Measurements from ENCODE around the gene RAB10.
"Not testable (repeated sequence)": the region's sequence is repeated elsewhere in the genome, so short reads cannot be mapped to it uniquely, and the experiment has no call there.

RAB10 gene

DNA sequence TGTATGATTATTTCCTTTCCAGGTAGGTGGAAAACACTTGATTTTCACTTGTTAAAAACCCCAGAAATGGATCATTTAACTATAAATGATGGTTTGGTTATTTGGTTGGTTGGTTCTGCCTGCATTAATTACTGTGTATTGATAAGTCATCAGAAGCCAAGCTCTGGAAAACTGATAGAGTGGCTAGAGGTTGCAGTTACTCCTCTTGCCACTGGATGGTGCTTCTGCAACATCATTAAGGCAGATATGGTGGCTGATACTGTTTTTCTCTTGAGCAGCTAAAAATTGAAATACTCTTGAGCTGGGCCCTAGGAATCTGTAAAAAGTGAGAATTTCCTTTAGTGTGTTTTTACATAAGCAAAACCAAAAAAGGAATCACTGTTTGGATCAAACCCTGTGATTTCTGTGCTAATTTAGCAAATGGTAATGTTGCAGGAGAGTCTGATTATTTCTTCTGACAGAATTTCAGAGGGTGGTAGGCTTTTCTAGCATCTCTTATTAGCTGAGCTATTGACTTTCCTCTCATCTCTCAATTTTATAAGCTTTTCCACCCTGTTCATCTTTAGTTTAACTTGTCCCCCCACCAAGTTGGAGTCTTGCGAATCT, 54.3 kb downstream of the RAB10 start:
- DNase-seq = peak in 8 of 56 donors; percentile 7 to 61 (median 16)

DNA sequence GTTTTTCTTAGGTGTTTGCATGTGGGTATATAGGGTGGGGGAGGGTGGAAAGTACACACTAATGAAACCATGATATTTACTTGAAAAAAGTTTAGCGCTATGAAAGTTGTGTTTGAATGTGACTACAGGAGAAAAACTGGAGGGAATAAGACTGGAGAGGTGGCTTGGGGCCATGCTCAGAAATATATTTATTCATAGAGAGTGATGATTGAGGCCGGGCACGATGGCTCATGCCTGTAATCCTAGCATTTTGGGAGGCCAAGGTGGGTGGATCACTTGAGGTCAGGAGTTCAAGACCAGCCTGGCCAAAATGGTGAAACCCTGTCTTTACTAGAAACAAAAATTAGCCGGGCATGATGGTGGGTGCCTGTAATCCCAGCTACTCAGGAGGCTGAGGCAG, 55.0 kb downstream of the RAB10 start:
- not testable (repeated sequence) for DNase-seq

DNA sequence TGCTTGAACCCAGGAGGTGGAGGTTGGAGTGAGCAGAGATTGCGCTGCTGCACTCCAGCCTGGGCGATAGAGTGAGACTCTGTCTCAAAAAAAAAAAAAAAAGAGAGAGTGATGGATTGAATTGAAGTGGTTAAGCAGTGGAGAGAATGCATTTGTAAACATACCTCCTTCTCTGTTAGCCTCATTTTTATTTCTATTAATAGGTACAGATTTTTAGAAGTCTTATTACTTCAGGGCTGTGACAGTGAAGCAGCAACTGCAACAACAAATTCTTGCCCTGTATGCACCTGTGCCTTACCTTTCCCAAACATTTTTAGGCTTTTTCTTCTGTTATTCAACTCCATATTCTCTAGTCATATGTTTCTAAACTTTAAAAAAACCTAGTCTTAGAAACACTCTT, 55.5 kb downstream of the RAB10 start:
- DNase-seq = no peak

DNA sequence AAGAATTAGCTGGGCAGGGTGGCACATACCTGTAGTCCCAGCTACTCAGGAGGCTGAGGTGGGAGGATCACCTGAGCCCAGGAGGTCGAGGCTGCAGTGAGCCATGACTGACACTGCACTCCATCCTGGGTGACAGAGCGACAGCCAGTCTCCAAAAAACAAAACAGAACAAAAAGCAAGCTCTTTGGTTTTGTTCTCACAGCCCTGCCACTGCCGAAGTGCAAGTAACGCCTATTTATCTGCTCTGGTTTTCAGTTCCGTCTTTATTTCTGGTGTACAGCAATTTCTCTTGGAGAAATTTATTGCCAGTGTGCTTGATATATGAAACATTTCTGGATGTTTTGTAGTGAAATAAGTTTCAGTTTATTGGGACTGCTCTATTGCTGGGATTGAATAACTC, 61.9 kb downstream of the RAB10 start:
- DNase-seq = no peak

DNA sequence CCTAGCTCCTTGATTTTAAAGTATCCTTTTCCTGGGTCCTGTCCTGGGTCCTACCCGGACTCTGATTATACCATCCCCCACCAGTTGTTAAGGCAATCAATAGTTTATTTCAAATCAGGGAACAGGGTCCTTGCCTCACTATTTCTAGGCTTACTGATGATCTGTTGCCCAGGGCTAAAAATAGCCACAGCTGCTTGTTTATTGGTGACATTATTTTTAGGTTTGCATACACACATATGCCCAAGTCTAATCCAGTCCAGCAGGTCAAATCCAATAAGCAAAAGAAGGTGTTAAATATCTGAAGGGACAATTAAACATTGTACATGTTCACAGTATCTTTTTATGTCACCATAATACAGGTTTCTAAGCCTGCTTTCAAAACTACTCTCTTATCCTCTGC, 66.0 kb downstream of the RAB10 start:
- DNase-seq = no peak

DNA sequence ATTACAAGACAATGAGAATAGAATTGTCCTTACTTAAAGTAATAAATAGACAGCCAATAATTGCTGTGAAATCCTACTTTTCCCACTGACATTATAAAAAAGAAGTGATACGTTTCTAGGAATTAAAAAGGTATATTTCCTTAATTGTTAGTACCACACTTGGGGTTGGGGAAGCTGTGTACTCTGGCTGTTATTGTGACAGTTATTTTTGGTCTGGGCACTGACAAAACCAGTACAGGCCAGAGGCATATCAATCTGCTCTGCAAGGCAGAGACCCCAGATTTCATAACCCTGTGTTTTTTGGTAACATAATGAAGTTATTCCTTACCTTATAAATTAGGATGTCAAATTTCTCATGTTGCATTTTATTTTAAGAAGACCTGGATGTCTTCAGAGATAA, 66.5 kb downstream of the RAB10 start:
- DNase-seq = no peak

DNA sequence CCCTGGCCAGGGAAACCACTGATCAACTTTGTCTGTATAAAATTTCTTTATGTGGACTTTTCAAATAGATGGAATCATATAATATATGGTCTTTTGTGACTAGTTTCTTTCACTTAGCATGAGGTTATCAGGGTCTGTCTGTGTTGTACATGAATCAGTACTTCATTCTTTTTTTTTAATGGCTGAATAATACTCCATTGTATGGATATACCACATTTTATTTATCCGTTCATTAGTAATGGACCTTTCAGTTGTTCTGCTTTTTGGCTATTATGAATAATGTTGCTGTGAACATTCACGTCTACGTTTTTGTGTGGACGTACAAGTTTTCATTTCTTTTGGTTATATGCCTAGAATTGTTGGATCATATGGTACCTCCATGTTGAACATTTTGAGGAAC, 69.9 kb downstream of the RAB10 start:
- DNase-seq = no peak

DNA sequence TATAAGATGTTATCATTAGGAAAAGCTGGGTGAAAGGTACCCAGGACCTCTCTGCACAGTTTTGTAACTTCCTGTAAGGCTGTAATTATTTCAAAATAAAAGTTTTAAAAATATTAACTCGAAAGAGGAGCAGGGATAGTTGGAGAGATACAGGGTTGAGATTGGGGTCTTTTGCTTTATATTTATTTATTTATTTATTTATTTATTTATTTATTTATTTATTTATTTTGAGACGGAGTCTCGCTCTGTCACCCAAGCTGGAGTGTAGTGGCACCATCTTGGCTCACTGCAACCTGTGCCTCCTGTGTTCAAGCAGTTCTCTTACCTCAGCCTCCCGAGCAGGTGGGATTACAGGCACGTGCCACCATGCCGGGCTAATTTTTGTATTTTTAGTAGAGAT, 74.8 kb downstream of the RAB10 start:
- not testable (repeated sequence) for DNase-seq

DNA sequence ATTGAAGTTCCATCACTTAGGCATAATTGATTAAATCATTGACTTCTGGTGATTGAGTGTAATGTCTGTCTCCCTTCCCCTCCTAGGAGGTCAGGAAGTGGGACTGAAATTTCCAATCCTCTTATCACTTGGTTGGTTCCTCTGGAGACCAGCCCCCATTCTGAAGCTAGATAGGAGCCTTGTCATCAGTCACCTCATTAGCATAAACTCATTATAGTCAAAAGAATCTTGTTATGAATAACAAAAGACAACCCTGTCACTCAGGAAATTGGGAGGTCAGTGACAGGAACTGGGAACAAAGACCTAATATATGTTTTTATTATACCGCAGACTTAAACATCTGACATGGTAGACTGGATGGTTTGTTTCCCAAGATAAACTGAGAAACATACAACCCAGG, 78.3 kb downstream of the RAB10 start:
- no peak for DNase-seq

DNA sequence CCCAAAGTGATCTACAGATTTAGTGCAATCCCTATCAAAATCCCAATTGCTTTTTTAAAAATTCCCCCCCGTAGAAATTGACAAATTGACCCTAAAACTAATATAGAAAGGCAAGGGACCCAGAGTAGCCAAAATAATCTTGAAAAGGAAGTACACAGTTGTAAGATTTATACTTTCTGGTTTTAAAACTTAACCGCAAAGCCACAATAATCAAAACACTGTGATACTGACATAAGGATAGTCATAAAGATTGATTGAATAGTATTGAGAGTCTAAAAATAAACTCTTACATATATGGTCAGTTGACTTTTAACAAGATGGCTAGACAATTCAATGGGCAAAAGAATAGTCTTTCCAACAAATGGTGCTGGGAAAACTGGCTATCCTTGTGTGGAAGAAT, 80.3 kb downstream of the RAB10 start:
- DNase-seq = no peak

DNA sequence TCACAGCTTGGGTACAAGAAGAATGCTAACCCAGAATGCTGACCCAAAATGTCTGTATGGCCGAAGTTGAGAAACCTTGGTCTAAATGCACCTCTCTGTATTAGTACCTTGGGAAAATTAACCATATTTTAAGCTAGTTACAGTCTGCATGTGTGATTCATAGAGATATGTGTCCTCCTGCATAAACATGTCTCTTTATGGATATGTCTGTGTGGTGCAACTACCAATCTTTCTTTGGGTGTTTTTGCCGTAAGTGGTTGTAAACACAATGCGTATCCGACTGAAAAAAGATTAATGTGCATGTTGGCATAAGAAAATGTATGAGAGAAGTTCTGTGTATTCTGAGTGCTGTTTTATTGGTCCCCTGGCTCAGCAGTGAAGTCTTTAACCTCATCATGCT, 84.8 kb downstream of the RAB10 start:
- DNase-seq = no peak

DNA sequence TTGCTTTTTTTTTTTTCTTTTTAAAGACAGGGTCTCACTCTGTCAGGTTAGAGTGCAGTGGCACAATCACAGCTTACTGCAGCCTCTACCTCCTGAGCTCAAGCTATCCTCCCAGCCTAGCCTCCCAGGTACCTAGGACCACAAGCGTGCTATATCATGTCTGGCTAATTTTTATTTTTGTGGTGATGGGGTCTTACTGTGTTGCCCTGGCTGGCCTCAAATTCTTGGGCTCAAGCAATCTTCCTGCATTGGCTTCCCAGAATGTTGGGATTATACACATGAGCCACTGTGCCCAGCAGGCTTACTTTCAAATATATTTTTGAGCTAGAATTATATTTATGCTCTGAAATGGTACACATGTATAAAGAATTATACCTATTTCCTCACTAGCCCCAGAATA, 85.6 kb downstream of the RAB10 start:
- DNase-seq = no peak

DNA sequence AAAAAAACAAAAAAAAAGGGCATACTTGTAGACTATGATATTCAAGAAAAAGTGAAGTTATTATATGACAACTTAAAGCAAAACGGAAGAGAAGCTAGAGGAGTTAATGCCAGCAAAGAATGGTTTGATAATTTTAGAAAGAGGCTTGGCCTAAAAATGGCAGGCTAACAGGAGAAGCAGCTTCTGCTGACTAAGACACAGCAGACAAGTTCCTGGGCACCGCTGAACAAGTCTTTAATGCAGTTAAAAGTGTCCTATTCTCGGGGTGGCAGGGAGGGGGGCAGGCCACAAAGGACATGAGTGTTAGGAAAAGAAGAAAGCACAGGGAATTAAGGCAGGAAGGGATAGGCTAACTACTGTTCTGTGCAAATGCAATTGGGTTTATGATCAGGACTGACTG, 88.7 kb downstream of the RAB10 start:
- DNase-seq = peak in 2 of 56 donors; percentile 4 to 9

DNA sequence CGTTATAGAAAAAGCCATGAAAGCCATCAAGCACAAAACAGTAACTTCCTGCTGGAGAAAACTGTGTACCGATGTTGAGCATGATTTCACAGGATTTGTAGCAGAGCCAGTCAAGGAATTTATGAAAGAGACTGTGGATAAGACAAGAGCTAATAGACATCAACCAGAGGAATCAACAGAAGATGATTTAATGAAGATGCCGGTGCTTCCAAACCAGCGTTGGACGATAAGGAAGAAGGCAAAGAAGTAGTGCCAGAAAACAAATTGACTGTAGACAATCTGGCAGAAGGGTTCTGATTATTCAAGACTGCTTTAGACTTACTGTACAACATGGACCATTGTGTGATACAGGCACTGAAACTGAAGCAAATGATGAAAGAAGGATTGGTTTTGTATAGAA, 89.5 kb downstream of the RAB10 start:
- DNase-seq = no peak

DNA sequence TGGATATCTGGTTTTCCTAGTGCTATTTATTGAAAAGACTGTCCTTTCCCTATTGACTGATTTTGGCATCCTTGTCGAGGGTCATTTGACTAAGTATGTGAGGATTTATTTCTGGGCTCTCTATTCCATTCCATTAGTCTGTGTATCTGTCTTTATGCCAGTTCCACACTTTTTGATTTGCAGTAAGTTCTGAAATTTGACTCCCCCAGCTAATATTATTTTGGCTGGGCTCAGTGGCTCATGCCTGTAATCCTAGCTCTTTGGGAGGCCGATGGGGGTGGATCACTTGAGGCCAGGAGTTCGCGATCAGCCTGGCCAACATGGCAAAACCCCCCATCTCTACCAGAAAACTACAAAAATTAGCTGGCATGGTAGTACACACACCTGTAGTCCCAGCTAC, 92.2 kb downstream of the RAB10 start:
- DNase-seq = no peak

DNA sequence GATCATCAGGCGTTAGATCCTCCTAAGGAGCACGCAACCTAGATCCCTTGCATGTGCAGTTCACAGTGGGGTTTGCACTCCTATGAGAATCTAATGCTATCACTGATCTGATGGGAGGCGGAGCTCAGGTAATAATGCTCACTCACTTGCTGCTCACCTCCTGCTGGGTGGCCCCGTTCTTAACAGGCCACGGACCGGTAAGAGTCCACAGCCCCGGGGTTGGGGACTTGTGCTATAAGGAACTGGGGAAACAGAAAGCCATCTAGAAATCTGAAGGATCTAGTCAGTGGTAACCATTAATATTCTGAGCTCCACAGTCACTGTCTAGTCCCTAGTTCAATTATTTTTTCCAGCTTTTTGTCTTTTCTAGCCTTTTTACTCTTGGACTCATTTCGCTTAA, 94.3 kb downstream of the RAB10 start:
- DNase-seq = no peak

DNA sequence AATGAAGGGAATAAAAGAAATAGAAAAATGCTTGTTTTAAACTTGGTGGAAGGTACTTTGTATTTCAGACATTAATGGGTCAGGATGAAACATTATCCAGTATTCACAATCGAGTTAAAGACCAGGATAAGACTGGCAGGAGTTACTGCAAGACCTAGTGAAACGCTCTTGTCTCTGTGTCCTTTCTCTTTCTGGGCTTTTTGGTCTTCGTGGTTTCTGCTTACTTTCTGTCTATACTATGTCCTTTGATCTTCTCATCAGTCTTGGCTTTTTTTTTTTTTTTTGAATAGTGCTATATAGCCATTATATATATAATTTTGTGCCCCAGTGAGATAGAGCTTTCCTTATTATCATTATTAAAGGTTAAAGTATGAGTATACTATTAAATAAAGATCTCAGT, 96.9 kb downstream of the RAB10 start:
- no peak for DNase-seq

DNA sequence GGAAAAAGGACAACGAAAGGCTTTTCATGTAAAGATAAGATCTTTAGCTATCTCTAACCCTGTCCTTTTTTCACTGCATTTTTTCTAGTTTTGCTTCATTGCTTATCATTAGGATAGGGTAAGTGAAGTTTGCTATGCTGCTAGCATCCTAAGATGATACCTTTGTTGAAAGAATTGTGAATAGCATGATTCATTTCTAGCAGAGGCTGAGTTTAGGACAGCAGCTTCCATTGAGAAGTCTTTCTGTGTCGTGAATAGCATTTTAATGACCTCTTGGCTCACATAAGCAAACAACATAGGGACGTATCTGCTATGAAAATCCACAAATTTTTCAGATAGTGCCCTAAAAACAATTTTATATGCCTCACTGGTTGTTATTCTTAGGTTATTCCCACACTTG, 102.6 kb downstream of the RAB10 start:
- DNase-seq = no peak

DNA sequence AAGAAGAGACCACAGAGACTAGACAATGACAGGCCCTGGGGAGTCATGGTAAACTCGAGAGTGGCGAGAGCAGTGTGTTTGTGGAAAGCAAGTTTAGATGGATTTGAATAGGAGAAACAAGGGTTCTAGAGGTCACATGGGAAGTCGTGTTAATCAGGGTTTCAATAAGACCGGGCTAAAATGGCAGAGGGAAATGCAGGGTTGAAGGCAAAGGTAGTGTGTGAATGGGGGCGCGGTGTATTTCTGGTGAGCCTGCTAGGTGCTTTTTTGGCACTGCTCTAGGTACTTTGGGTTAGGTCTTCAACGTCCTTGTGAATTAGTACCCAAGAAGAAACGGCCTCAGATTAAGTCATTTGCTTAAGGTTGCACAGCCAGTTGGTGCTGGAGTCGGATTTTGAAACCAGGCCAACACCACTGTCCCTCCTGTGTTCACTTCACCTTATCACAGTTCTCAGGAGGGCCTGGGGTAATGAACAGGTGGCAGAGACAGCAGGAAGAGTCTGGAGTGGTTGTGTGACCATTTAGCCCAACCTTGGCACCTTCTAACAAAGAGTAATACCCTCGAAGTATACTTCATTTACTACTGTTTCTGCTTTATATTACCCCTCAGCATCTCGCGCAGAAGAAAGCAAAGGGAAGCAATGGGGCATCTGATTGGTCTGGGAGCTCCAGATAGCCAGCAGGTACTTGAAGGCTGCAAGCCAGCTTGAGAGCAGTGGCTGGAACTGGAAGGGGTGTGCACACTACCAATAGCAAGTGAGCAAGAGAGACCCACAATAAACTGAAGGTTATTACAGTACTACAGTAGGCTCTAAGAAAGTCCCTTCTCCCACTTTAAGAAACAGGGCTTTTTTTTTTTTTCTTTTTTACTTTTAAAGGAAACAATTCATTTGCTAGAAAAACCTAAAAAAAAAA, 105.6 kb downstream of the RAB10 start:
- no peak for DNase-seq

DNA sequence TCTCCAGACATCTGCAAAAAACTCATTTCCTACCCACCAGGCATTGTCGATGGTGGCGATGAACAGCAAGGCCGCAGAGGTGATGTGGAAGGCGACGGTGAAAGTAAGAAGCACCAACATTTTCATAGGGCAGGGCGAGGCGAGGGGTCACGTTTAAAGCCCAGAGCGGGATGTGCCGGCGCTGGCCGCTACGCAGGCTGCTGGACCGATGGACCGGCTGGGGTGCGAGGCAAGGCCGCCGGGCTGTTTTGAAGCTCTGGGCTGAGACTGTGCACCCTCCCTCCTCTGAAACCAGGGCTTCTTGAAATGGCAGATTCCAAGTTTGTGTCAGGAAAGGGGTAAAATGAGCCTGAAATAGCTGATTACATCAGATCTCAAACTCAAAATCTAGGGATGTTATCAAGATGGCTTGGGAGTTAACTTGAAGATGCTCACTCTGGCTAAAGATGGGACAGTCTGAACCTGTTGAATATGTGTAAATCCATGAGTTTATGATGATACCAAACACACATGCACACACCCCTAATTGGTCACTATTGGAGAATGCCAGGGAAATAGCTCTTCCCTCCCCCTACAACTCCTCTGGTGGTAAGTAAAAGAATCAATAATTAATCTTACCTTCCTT, 107.4 kb downstream of the RAB10 start:
- no peak for DNase-seq

DNA sequence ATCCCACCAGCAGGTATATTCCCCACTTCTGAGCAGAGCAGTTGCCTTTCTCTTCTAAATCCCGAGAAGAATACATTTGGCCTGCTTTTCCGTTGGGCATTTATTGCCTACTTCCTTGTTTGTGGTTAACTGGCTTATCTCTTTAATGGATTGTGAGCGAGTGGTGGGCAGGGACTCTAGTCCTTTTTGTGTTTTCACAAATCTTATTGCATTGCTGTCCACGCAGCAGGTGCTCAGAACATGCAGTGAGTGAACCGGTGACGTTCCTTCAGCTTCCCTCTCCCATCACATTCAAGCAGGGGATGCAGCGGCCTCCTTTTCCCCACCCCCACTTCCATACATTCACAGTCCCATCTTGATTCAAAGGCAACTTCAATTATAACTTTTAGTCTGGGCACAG, 110.1 kb downstream of the RAB10 start:
- DNase-seq = no peak

DNA sequence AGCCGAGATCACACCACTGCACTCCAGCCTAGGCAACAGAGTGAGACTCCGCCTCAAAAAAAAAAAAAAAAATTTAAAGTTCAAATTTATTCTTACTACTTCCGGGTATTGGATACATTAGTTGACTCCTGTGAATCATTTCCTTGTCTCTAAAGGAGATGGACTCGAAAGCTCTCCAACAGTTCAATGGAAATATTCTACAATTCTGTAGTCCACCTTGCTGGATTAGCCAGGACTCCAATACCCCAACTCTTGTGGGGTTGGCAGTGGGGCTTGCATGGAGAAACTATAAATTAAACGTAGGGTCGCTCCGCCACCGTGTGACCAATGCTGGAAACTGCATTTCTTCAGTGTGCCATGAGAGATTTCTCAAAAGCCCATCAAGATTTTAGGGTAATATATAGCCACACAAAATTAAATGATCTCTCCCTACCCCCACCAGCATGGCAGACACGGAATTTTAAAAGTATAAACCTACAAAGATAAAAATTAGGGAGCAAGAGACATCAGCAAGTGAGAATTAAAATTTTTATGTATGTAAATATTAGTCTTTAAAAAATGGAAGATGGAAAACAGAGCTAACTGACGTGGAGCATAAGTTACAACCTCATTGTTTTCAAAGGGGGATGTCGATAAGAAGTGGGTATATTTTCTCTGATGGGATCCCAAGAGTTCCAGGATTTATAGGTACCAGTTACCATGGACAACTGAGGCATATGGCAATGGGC, 111.2 kb downstream of the RAB10 start:
- DNase-seq = peak in 46 of 56 donors; percentile 7 to 85 (median 38)

Measured in amygdala (tissue), 56 donors.